MV-4-11 (cell line): ENCODE measurements around the gene APOB.

ENCODE experiments used
- DNase-seq: peaks from one replicate; lab custom pipeline; 2025; lab: John Stamatoyannopoulos, UW

The APOB gene

GRCh38 chr2:21043744-21044532 lies at the start of gene APOB:
APOB (minus strand) TSS chr2:21044073; CDS start chr2:21043945, 128 bp downstream.
- DNase-seq, result no peak

- DNase-seq, result no peak
Measured at GRCh38 chr2:21092308-21092869, 48.5 kb upstream of the APOB start.

DNA sequence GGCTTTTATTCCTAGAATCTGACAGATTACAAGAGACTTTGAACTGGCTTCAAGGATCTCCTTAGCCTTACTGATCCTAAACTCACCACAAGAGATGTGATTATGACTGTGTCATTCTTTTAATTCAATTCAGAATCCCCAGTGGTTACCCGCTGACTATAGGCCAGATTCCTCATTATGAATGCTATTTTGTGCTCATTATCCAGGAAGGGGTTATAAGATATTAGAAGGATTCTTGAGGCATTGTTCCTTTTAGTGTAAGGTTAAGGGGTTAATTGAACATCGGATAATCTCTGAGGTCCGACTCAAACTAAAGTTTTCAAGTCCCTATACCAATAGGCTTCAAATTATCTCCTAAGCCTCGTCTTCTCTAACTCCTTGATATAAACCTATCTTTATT lies 40.5 kb upstream of the APOB start:
- DNase-seq, result no peak

- no peak for DNase-seq
Measured at GRCh38 chr2:21083482-21083881, 39.6 kb upstream of the APOB start.

GRCh38 chr2:21078296-21078695 lies 34.4 kb upstream of the APOB start:
- DNase-seq, result no peak

GRCh38 chr2:21072477-21073242 lies 28.8 kb upstream of the APOB start:
- no peak for DNase-seq

GRCh38 chr2:21070341-21071257 lies 26.7 kb upstream of the APOB start:
- no peak for DNase-seq

DNA sequence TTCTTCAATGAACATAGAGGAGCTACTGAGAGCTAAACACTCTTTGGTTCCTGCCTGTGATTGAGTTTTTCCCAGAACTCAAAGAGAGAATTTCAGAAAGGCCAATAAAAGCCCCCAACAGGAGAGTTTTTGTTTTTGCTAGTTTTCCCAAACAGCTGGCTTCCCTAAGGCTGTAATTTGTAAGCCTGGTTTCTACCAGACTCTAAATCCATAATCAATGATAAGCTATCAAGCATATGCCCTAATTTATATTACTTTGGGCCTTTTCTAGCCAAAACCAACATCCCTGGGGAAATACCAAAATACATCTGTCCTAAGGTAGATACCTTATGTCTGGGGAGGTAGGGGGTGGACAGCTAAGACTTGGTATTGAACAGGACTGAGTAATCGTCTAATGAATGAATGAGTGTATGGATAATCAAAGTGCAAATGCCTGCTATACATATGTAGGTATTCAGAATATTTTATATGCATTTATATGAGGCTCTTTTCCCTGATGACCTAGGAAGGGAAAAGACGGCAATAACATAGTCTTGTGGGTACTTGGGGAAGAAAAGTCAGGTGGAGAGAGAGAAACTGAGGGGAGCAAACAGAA lies 26.0 kb upstream of the APOB start:
- no peak for DNase-seq

GRCh38 chr2:21067859-21068537 lies 24.1 kb upstream of the APOB start:
- no peak for DNase-seq

GRCh38 chr2:21067125-21067524 lies 23.3 kb upstream of the APOB start:
- no peak for DNase-seq

DNA sequence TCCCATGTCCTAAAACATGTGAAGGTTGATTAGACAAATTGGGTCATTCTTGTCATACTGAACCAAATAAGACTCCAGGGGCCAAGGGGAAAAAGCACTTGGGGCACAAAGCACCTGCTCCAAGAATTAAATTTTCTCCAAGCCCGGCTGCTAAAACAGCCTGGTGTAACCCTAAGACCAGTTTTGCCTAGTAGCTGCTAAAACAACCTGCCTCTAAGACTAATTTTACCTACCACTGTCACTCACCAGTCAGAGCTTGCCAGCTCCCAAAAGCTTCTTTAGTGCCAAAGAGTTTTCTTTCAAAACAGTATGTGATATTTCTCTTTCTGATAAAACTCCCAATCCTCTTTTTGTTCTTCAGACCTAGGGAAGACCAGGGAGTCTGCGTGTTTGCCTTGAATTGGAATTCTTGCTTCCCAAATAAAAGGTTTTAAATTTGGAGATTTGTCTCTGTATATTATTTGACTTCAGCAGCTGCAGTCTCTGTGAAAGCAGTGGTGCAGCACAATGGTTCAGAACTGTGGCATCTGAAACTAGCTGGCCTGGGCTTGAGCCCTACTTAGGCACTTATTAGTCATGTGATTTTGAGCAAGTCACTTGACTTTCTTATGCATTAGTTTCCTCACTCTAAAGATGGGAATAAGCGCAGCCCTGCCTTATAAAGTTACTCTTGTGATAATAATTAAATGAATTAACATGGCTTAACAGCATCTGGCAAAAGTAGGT lies 16.2 kb upstream of the APOB start:
- no peak for DNase-seq

DNA sequence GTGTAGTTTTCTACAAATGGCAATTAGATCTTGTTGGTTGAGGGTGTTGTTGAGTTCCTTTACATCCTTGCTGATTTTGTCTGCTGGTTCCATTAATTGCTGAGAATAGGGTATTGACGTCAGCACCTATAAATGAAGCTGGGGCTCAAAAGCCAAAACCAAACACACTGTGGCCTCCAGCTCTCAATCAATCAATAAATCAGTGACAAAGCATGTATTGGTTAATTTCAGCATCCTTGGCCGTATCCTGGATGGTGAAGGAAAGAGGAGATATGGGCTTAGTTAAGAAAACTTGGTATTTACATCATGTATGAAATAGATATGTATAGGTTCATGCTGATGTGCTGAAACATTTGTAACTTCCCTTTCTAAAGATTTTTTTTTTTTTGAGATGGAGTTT lies 13.2 kb upstream of the APOB start:
- DNase-seq, result no peak

GRCh38 chr2:21055879-21056790 lies 12.3 kb upstream of the APOB start:
- no peak for DNase-seq

DNA sequence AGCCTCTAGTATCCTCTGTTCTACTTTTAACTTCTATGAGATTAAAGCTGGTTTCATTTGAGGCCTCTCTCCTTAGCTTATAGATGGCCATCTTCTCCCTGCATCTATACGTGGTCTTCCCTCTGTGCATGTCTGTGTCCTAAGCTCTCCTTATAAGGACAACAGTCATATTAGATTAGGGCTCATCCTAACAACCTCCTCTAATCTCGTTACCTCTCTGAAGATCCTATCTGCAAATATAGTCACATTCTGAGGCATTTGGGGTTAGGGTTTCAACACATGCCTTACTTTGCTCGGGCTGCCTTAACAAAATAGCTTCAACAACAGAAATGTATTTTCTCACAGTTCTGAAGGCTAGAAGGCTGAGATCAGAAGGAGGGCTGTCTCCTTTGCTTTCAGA lies 11.6 kb upstream of the APOB start:
- DNase-seq, result no peak

- DNase-seq, result no peak
Measured at GRCh38 chr2:21054011-21054410, 10.1 kb upstream of the APOB start.

DNA sequence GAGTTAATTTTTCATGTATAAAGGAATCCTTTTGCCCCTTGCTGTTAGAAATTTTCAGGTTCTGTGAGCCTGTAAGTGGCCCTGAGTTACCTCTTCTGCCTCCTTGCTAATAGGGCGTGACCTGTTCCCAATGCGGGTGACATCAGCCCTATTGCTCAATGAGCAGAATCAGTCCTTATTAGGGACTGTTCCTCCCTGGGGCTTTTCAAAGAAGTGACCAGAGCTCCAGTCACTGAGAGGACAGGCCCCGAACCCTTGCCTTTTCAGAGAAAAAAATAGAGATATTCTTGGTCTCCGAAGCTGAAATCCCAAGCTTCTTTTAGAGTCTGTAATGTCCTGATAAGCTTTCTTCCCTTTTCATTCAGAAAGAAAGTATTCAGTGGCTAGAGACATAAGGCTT lies 8.2 kb upstream of the APOB start:
- DNase-seq, result no peak

- no peak for DNase-seq
Measured at GRCh38 chr2:21050164-21050563, 6.3 kb upstream of the APOB start.

- DNase-seq, result no peak
Measured at GRCh38 chr2:21047141-21048009, 3.5 kb upstream of the APOB start.
